Glutamatergic neuron (in vitro differentiated cells): ENCODE measurements around the gene SIRT5. TPM values are rescaled to one million over a fixed set of nuclear protein-coding genes. Genes with fewer than 3 reads are reported as not detected.
A peak's percentile ranks its signal among the peaks of the same experiment; 100 is the strongest.

ENCODE experiments used
- DNase-seq: peaks from one replicate; pipeline ENCODE4 v3.0.0; 2022
- H3K27ac Mint-ChIP-seq: one replicate; pipeline ENCODE4 v1.8.0; 2020; ENCODE audit warnings: mild to moderate bottlenecking, mixed read lengths, inconsistent platforms; ENCODE audit not compliant: unreplicated experiment
- H3K27me3 Mint-ChIP-seq: one replicate; pipeline ENCODE4 v1.8.0; 2020; ENCODE audit warnings: mild to moderate bottlenecking, moderate library complexity, mixed read lengths, inconsistent platforms; ENCODE audit not compliant: unreplicated experiment
- H3K36me3 Mint-ChIP-seq: one replicate; pipeline ENCODE4 v1.8.0; 2020; ENCODE audit warnings: mild to moderate bottlenecking, mixed read lengths, inconsistent platforms; ENCODE audit not compliant: unreplicated experiment
- H3K4me1 Mint-ChIP-seq: one replicate; pipeline ENCODE4 v1.8.0; 2020; ENCODE audit warnings: mild to moderate bottlenecking, low read depth, mixed read lengths, inconsistent platforms; ENCODE audit not compliant: unreplicated experiment
- H3K4me3 Mint-ChIP-seq: one replicate; pipeline ENCODE4 v1.8.0; 2020; ENCODE audit warnings: mild to moderate bottlenecking, mixed read lengths, inconsistent platforms; ENCODE audit not compliant: unreplicated experiment
- H3K9me3 Mint-ChIP-seq: one replicate; pipeline ENCODE4 v1.8.0; 2020; ENCODE audit warnings: mild to moderate bottlenecking, moderate library complexity, mixed read lengths, inconsistent platforms; ENCODE audit not compliant: unreplicated experiment
- CTCF ChIP-seq: fragments of 200-600 bp; sonication (generic); IDR thresholded peaks from one replicate; pipeline ENCODE4 v1.5.0; 2021; ENCODE audit not compliant: partially characterized antibody, unreplicated experiment
- total RNA-seq: library from RNA; stranded (reverse); fragmentation: NEBNext Ultra II Directional; extraction: Animal tissue kit (Norgen Biotek cat#: 25700); gene quantifications from one replicate; pipeline ENCODE4 v1.2.1, GENCODE V29; 2021; ENCODE audit not compliant: unreplicated experiment

Gene SIRT5
- total RNA-seq, 1 donor from 2014 or later = 4.9 TPM

- no peak for DNase-seq
- no peaks in the 10 kb centered on the region for H3K4me1 Mint-ChIP-seq
- H3K27me3 Mint-ChIP-seq = no peaks in the 10 kb centered on the region
- no peak overlapping the region for H3K4me3 Mint-ChIP-seq
- peaks cover 2% of the 10 kb centered on the region for H3K9me3 Mint-ChIP-seq
- H3K27ac Mint-ChIP-seq = no peak overlapping the region
- H3K36me3 Mint-ChIP-seq = no peaks in the 10 kb centered on the region
- no peak for TF ChIP-seq CTCF
Measured at GRCh38 chr6:13565921-13566320, 8.5 kb upstream of the SIRT5 start.

DNA sequence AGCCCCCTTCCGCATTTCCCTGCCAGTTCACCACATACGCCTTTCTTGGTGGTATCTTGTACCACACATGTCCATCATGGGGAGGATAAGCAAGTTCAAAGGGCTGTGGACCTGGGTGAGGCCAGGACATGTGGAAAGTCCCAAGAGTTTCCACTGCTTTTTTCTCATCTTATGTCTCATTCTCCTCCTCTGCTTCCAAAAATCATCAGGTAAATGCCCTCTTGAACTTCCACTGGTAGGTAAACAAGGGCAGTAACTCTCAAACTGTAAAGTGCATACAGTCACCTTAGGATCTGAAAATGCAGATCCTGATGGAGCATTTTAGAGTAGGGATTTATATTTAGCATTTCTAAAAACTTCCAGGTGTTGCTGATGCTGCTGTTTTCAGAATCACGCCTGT is 7.9 kb upstream of the SIRT5 start:
- Mint-ChIP-seq H3K4me3 (no peak overlapping the region), H3K4me1 (no peaks in the 10 kb centered on the region), H3K27me3 (peaks cover 1% of the 10 kb centered on the region), H3K36me3 (no peaks in the 10 kb centered on the region), H3K27ac (no peak overlapping the region), H3K9me3 (peaks cover 2% of the 10 kb centered on the region)
- no peak for DNase-seq
- TF ChIP-seq CTCF = no peak

DNA sequence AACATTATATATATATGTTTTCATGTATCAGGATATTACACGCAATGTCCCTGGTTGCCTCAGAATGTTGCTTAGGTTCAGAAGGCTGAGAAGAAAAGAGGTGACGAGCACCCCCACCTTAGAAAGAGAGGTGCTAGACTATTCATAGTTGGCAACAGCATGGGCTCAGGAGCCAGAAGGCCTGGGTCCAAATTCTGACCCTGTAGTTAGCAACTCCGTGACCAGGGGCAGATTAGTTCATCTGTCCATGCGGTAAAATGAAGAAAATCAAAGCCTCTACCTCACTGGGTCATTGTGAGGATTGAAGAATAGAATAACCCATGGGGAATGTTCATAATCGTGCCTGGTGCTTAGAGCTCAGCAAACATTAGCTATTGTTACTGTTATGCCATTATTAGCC is 5.4 kb upstream of the SIRT5 start:
- Mint-ChIP-seq H3K4me3 (no peak overlapping the region), H3K27me3 (peaks cover 3% of the 10 kb centered on the region), H3K27ac (no peak overlapping the region), H3K4me1 (no peaks in the 10 kb centered on the region), H3K36me3 (no peaks in the 10 kb centered on the region), H3K9me3 (peaks cover 2% of the 10 kb centered on the region)
- no peak for DNase-seq
- no peak for TF ChIP-seq CTCF

DNA sequence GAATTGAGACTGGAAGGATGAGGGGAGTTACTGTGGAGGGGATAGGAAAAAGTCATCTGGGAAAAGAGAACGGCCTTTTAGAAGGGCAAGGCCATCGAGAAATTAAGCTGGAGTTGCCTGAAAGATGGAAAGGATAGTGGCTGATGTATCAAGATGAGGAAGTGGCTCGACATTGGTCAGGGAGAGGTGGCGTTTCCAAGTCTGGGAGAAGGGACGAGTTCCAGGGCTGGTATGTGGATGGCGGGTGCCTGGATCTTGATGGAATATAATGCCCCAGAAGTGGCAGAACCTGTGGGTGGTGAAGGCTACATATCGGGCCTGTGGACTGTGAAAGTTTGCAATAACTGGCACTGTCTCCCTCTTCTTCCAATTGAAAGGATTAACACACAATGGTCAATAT is 2.2 kb upstream of the SIRT5 start:
- Mint-ChIP-seq H3K4me3 (no peak overlapping the region), H3K27ac (no peak overlapping the region), H3K9me3 (peaks cover 2% of the 10 kb centered on the region), H3K36me3 (no peaks in the 10 kb centered on the region), H3K4me1 (no peaks in the 10 kb centered on the region), H3K27me3 (peaks cover 3% of the 10 kb centered on the region)
- TF ChIP-seq CTCF = no peak
- no peak for DNase-seq

DNA sequence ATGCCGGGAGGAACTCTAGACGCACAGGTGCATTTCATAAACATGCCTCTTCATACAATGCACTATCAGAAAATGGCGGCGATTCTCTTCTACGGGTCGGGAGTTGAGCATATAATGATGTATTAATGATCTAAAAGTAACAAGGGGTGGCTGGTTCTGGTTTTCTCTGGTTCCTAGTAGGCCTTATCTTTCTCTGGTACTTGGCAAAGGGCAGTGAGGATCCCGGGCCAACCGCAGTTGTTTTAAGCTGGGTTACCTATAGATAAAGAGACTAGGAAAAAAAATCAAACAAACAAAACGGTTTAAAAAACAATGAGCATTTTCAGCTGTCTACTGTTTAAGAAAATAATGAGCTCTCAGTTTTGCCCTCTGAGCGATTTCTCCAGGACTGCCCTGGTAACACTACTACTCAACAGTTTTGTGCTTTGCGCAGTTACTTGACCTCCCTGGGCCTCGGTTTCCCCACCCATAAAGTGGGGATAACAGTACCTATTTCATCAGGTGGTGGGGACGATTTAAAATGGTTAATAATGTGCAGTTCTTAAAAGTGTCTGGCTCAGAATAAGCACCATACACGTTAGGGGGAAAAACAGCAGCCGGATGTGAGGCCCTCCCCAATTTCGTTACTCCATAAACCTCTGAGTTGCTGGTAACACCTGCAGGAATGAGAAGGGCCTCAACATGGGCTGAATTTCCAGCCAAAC is 1.3 kb upstream of the SIRT5 start:
- no peaks in the 10 kb centered on the region for H3K36me3 Mint-ChIP-seq
- no peak overlapping the region for H3K27ac Mint-ChIP-seq
- DNase-seq = no peak
- TF ChIP-seq CTCF = no peak
- H3K9me3 Mint-ChIP-seq = peaks cover 2% of the 10 kb centered on the region
- H3K27me3 Mint-ChIP-seq = peaks cover 3% of the 10 kb centered on the region
- peak overlapping the region; percentile 86 for H3K4me3 Mint-ChIP-seq
- no peaks in the 10 kb centered on the region for H3K4me1 Mint-ChIP-seq
